NT2/D1 (cell line): Measurements from ENCODE around the gene SLC7A7.

Experiments
- DNase-seq: peaks from one replicate; pipeline ENCODE4 v3.0.0-alpha.2; 2011; ENCODE audit warnings: low read depth, low spot score
- H3K27me3 ChIP-seq: 2 replicates; pipeline ENCODE4 v1.6.0; 2011; ENCODE audit warnings: mild to moderate bottlenecking; ENCODE audit not compliant: insufficient read length, insufficient read depth
- H3K36me3 ChIP-seq: 2 replicates; pipeline ENCODE4 v1.6.1; 2011; ENCODE audit warnings: mild to moderate bottlenecking, low read length, mixed read lengths; ENCODE audit not compliant: insufficient read depth, insufficient read length
- H3K4me1 ChIP-seq: 2 replicates; pipeline ENCODE4 v1.5.1; 2011; ENCODE audit not compliant: insufficient read depth, insufficient read length
- H3K4me3 ChIP-seq: 2 replicates; pipeline ENCODE4 v1.5.1; 2011; ENCODE audit warnings: low read depth; ENCODE audit not compliant: insufficient read length
- H3K9ac ChIP-seq: 2 replicates; pipeline ENCODE4 v1.6.0; 2011; ENCODE audit warnings: low read depth; ENCODE audit not compliant: insufficient read length
- H3K9me3 ChIP-seq: 2 replicates; pipeline ENCODE4 v1.5.1; 2011; ENCODE audit warnings: mild to moderate bottlenecking, low read length; ENCODE audit not compliant: insufficient read depth
- SUZ12 ChIP-seq: IDR thresholded peaks from 2 replicates; pipeline ENCODE4 v1.6.1; 2011; ENCODE audit not compliant: insufficient read length, insufficient read depth; ENCODE audit errors: extremely low read depth
- YY1 ChIP-seq: IDR thresholded peaks from 2 replicates; pipeline ENCODE4 v1.6.1; 2011; ENCODE audit not compliant: insufficient read length, insufficient read depth
- ZNF274 ChIP-seq: IDR thresholded peaks from 2 replicates; pipeline ENCODE4 v1.6.1; 2011; ENCODE audit warnings: mild to moderate bottlenecking, low read depth, low read length

The SLC7A7 gene

DNA sequence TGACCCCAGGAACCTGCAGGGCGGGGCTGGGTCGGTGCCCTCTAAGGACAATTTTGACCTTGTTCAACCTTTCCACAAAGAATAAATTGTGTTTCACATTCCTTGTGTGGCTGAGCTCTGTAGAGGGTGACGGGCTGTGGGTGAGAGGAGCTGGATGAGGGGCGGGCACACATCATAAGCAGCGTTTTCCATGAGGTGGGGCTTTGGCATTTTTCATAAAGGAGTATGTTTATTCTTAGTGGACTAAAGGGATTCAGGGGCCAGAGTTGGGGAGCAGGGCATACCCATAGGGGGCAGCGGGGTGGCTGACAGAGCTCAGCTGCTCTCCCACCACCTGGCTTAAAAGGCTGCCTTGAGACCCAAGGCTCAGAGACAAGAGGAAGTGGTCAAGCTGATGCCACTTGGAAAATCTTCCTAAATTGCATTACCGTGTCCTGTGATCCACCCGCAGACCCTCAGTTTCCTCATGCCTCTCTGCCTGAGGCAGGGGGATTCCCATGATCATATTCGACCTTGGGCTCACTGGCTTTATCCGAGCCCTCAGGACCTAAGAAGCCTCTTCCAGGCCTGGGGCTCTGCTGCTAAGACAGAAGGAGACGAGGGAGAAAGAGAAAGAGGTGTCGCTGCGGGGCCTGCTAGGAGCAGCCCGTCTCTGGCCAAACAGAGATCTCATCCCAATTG is 32.6 kb upstream of the SLC7A7 start:
- H3K9ac ChIP-seq, result peak overlapping the region; percentile 1
- no peak for TF ChIP-seq YY1
- no peak for TF ChIP-seq ZNF274
- TF ChIP-seq SUZ12, result no peak
- H3K4me3 ChIP-seq, result no peak overlapping the region
- H3K4me1 ChIP-seq, result peaks cover 13% of the 10 kb centered on the region
- peaks cover 42% of the 10 kb centered on the region for H3K36me3 ChIP-seq
- H3K9me3 ChIP-seq, result no peaks in the 10 kb centered on the region
- no peaks in the 10 kb centered on the region for H3K27me3 ChIP-seq
- no peak for DNase-seq

GRCh38 chr14:22846811-22847307 is 31.6 kb upstream of the SLC7A7 start:
- TF ChIP-seq YY1 (no peak), ZNF274 (no peak), SUZ12 (no peak)
- H3K4me1 ChIP-seq, result peaks cover 11% of the 10 kb centered on the region
- H3K9ac ChIP-seq, result no peak overlapping the region
- H3K27me3 ChIP-seq, result no peaks in the 10 kb centered on the region
- peaks cover 52% of the 10 kb centered on the region for H3K36me3 ChIP-seq
- H3K4me3 ChIP-seq, result no peak overlapping the region
- no peak for DNase-seq
- no peaks in the 10 kb centered on the region for H3K9me3 ChIP-seq

- H3K36me3 ChIP-seq, result peaks cover 60% of the 10 kb centered on the region
Measured at GRCh38 chr14:22845821-22846625, 30.8 kb upstream of the SLC7A7 start.

GRCh38 chr14:22845103-22845394 is 29.8 kb upstream of the SLC7A7 start:
- H3K4me1 ChIP-seq, result peaks cover 11% of the 10 kb centered on the region
- no peak for DNase-seq
- no peaks in the 10 kb centered on the region for H3K27me3 ChIP-seq
- H3K36me3 ChIP-seq, result peaks cover 64% of the 10 kb centered on the region
- H3K4me3 ChIP-seq, result no peak overlapping the region
- H3K9me3 ChIP-seq, result no peaks in the 10 kb centered on the region
- H3K9ac ChIP-seq, result no peak overlapping the region
- TF ChIP-seq YY1, result no peak
- TF ChIP-seq SUZ12, result no peak
- no peak for TF ChIP-seq ZNF274

More at GRCh38 chr14:22845821-22846625, 30.8 kb upstream of the SLC7A7 start:
- Histone ChIP-seq H3K4me3 (no peak overlapping the region), H3K27me3 (no peaks in the 10 kb centered on the region), H3K9me3 (no peaks in the 10 kb centered on the region), H3K4me1 (peaks cover 11% of the 10 kb centered on the region), H3K9ac (no peak overlapping the region)
- TF ChIP-seq SUZ12 (no peak), YY1 (no peak), ZNF274 (no peak)
- no peak for DNase-seq

GRCh38 chr14:22844221-22845102 is 29.2 kb upstream of the SLC7A7 start:
- Histone ChIP-seq H3K4me1 (peaks cover 11% of the 10 kb centered on the region), H3K36me3 (peaks cover 69% of the 10 kb centered on the region), H3K27me3 (no peaks in the 10 kb centered on the region), H3K4me3 (no peak overlapping the region), H3K9me3 (no peaks in the 10 kb centered on the region), H3K9ac (no peak overlapping the region)
- TF ChIP-seq SUZ12 (no peak), ZNF274 (no peak), YY1 (no peak)
- no peak for DNase-seq

GRCh38 chr14:22843123-22843925 is 28.1 kb upstream of the SLC7A7 start:
- Histone ChIP-seq H3K27me3 (no peaks in the 10 kb centered on the region), H3K4me3 (no peak overlapping the region), H3K36me3 (peaks cover 70% of the 10 kb centered on the region), H3K4me1 (peaks cover 8% of the 10 kb centered on the region), H3K9ac (no peak overlapping the region), H3K9me3 (no peaks in the 10 kb centered on the region)
- TF ChIP-seq SUZ12 (no peak), YY1 (no peak), ZNF274 (no peak)
- no peak for DNase-seq
